NOMO-1 treated with dmso at 0.1 percent for 144 hours (cell line): Measurements from ENCODE around the gene PTTG2.

Experiments used
- DNase-seq: peaks from one replicate; lab custom pipeline; 2025; ENCODE audit not compliant: unreplicated experiment; lab: John Stamatoyannopoulos, UW

Gene PTTG2

DNA sequence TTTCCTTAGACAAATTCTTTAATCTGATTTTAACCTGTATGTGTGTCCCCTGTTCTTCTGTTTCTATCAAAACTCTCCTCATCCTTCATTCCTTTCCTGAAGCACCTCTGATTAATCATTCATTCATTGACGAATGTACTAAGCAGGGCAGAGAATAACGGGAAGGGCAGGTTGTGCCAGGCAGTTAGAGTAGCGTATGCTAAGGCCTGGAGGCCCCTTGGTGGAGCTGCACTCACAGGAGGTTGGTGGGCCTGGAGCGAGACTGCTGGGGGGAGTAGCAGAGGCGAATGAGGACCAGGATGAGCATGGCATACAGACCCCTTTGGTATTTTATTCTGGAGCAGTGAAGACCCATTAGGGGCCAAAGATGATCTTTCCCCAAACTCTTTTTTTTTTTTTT, 22.5 kb downstream of the PTTG2 start:
- DNase-seq, result no peak

DNA sequence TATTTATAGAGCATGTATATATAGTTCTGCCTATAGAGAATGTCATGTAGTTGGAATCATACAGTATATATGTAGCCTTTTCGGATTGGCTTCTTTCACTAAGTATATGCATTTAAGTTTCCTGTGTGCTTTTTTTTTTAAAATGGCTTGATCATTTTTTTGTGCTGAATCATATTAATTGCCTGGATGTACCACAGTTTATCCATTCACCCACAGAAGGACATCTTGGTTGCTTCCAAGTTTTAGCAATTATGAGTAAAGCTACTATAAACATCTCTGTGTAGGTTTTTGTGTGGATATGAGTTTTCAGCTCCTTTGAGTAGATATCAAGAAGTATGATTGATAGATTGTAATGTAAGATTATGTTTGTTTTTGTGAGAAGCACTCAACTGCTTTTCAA, 23.8 kb downstream of the PTTG2 start:
- DNase-seq, result no peak

DNA sequence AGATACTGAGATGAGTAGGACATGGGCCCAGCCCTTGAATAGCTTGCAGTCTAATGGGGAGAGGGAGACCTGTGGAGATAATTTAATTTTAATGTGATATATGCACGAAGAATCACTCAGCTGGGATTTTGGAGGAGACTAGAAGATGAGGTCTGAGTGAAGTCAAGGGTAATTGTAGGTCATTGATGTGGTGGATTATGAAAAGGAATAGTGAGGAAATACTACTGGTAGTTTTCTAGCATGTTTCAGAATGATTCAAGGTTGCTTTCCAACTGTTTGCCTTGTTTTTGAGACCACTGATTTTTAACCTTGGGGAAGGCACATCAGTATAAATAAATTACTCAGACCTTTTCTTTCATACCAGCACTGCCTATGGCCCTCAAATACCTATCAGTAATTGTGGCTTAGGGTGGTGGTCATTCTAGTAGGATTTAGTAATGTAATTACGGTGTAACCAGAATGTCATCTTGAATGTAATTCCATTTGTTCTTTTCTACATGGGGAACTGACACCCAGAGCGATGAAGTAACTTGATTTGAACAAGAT, 25.6 kb downstream of the PTTG2 start:
- no peak for DNase-seq

DNA sequence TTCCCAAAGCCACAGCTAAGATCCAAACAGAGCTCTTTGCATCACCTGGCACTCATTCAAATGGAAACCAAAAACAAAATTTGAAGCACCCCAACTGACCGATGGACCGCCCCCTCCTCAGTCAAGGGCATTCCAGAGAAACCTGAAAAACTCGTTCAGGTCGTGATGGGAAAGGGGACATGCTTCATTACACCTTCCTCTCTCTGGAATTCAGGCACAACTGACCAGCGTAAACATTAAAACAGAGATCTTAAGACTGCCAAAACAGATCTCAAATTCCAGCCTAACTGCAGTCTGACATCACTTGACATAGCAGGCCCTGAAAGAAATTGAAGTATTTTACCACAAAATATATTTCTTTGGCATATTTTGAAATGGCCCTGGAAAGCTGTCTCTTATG, 28.5 kb downstream of the PTTG2 start:
- no peak for DNase-seq

DNA sequence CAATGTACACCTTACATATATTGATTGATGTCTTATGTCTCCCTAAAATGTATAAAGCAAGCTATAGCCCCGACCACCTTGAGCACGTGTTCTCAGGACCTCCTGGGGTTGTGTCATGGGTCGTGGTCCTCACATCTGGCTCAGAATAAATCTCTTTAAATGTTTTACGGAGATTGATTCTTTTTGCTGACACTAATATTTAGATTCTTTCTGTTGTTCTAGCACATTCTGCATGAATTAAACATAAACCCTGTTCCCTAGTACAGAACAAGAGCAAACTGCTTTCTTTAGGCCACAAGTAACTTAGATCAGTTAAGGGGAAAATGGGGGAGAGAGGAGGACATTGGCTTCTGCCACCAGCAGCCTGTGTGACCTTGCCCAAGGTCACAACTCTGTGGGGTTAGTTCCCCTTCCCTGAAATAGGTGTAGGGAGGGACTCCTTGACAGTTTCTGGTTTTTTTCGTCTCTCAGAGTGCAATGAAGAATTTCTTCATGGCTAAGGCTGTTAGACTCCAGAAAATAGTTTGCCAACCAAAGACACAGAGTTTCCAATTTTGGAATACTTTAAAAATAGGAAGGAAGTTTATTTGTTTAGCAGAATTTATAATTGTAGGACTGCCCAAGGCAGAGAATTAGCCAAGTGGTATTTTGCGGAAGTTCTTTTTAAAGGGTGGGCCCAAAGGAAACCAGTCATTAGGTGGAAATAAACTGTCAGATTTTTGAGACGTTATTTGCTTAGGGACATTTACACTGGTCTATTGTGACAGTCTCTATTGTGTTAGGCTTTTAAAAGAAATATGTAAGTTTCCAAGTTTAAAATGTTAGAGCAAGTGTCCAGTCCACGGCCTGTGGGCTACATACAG, 29.4 kb downstream of the PTTG2 start:
- DNase-seq, result peak; percentile 92

DNA sequence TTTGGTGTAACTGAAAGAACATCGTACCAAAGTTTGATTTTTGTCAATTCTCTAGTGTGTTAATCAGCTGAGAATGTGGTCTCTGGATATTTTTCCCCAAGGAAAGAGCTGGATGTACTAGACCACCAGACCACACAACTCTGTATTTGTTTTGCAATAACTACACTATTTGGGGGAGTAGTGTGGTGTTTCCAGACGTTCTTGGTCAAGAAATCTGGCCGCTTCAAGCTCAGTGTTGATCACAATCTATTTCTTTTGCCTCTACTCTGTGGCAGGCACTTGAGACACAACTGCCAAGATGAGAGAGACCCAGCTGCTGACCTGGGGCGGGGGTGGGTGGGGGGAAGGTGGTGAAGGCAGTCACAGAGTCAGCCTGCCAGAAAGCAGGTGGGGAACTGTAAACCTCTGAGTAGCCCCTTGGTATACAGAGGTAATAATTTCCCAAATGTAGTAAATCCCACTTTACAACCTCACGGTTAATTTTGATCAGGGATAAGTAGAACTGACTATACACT, 30.6 kb downstream of the PTTG2 start:
- DNase-seq, result no peak

DNA sequence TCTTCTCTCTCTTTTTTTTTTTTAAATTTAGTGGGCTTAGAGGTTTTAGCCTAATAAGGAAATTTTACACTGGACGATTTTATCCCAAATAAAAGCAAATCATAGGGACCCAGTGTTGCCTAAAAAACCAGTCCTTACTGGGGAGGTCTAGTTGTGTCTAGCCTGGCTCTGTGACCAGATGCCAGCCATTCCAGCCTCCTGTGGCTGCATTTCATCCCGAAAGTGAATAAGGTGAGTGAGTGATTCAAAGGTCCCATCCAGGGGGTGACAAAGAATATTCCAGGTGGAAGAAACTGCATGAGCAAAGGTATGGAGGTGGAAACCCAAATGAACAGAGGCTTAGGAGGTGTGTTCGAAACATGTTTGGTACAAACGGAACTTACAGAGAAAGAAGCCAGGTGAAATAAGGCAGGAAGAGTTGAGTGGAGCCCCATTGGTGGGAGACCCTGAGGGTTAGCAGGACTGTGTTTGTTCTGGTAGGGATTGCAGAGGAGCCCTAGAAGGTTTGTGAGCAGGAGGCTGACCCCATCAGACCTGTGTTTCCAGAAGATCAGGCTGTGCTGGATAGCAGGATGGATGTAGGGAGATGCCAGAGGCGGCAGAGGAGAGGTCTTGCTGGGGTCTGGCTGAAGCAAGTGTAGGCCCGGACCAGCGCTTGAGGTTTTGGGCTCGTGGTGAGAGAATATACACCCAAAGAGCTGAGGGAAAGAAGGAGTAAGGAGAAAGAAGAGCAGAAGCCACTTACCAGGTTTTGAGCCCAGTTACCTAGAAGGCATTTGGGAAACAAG, 31.6 kb downstream of the PTTG2 start:
- DNase-seq, result no peak

DNA sequence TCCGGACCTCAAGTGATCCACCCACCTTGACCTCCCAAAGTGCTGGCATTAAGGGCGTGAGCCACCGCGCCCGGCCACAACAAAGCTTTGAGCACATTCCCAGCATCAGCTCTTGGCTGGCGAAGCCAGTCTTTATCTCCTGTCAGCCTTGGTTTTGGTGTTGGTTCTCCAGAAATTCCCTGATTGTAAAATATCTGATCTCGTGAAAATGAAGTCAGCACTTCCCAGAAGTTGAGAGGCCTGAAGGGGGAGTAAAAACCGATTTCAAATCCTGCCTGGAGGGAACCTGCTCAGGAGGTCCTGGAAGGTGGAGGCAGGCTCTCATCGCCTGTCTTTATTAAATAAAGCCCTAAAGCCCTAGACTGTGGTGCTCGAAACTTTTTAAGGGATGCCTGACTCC, 33.6 kb downstream of the PTTG2 start:
- no peak for DNase-seq

GRCh38 chr4:37994569-37994968, 34.4 kb downstream of the PTTG2 start:
- no peak for DNase-seq

- no peak for DNase-seq
Observed at GRCh38 chr4:37995299-37995821, 35.2 kb downstream of the PTTG2 start.

GRCh38 chr4:37995981-37996775, 36.0 kb downstream of the PTTG2 start:
- DNase-seq, result no peak

DNA sequence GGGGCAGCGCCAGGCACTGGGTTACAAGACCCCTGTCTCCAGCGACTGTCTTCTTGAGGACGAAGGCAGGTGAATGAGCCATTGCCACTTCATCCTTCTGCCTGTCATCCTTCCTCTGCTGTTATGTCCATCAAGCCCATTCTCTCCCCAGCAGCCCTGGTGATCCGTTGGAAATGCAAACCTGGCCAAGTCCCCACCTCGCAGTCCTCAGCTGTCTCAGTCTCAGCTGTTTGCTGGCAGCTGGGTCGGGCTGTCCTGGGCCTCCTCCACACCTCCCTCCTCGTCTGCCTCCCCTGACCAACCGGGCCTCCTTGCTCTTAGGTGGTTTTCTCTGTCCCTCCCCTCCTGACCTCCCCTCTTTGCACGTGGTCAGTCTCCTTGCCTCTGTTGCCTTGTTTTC, 38.0 kb downstream of the PTTG2 start:
- no peak for DNase-seq

DNA sequence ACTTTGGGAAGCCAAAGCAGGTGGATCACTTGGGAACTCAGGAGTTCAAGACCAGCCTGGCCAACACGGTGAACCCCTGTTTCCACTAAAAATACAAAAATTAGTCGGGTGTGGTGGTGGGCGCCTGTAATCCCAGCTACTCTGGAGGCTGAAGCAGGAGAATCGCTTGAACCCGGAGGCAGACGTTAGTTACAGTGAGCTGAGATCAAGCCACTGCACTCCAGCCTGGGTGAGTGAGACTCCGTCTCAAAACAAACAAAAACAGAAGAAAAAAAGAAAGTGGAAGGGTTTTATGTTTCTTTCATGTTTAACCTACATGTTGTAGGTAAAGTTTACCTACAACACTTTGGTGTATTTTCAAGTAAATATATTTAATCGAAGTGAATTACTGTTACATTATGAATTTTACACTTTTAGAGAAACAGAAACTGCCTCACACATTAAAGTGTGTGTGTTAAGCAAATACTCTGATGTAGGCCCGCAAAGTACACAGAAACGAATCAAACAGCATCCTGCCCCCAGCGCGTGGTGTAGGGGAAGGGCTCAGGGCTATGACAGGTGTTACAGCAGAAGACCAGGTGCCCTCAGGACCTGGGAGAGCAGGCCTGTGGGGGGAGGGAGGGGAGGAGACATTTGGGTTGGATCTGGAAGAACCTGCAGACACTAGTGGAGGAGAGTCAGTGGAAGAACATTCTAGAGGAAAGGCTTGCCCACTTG, 39.0 kb downstream of the PTTG2 start:
- DNase-seq, result no peak

DNA sequence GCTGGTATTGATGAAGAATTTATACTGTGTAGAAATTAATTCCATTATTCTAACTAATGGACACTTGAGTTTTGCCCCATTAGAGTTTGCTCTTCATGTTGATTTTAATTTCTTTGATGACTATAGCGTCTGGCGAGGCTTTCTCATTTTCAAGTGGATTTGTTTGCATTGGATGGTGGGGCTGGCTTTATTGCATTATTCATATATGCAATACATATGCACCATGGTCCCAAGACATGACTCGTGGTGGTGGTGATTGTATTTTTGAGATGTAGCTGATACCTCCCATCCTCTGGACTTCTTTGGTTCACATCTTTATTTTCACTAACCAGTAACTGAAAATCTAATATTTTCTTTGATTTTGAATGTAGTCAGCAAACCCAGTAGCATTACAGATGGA, 39.8 kb downstream of the PTTG2 start:
- no peak for DNase-seq

- no peak for DNase-seq
Observed at GRCh38 chr4:38001927-38002326, 41.7 kb downstream of the PTTG2 start.

GRCh38 chr4:38002451-38003071, 42.4 kb downstream of the PTTG2 start:
- DNase-seq, result no peak

GRCh38 chr4:38003102-38003501, 42.9 kb downstream of the PTTG2 start:
- no peak for DNase-seq

DNA sequence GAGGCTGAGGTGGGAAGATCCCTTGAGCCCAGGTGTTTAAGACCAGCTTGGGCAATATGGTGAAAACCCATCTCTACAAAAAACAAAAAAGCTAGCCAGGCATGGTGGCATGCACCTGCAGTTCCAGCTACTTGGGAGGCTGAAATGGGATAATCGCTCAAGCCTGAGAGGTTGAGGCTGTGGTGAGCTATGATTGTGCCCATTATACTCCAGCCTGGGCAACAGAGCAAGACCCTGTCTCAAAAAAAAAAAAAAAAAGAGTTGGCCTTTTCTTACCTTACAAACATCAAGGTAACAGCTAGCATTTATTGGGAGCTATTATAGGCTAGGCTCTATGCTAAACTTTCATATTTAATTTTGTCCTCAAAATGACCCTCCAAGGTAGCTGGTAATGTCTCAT, 43.4 kb downstream of the PTTG2 start:
- DNase-seq, result no peak

DNA sequence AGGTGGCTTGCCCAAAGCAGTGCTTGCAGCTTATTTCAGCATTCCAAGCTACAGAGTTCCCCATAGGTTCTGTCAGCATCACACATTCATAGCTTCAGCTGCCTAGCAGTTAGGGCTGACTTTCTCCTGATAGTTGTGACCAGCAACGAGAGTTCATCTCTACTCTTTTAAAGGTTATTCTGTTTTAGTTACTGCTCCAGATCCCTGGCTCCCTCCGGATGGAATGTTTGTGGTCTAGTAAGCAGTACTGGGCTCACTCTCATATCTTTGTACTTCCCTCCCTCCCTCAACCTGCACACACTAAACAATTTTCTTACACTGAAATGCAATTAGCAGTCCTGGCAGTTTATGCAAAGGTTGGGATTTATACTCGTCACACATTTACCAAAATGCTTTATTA, 43.9 kb downstream of the PTTG2 start:
- DNase-seq, result no peak

- DNase-seq, result no peak
Observed at GRCh38 chr4:38004887-38005286, 44.7 kb downstream of the PTTG2 start.
